Neural cell (in vitro differentiated cells): ENCODE data around the gene LIPT1.

ENCODE experiments used
- CTCF ChIP-seq: fragments of 450-650 bp; IDR thresholded peaks from 2 replicates; pipeline ENCODE4 v1.5.1; 2014; ENCODE audit warnings: antibody characterized with exemption, mild to moderate bottlenecking, moderate library complexity; ENCODE audit not compliant: poor library complexity, severe bottlenecking
- EP300 ChIP-seq: fragments of 450-650 bp; conservative IDR thresholded peaks from 2 replicates; pipeline ENCODE4 v1.6.1; 2014; ENCODE audit warnings: antibody characterized with exemption, mild to moderate bottlenecking, moderate library complexity; ENCODE audit not compliant: poor library complexity, severe bottlenecking
- EZH2 ChIP-seq: fragments of 200-600, 300-800 bp; shearing (Covaris generic), sonication (generic); IDR thresholded peaks from 2 replicates; pipeline ENCODE4 v1.6.1; 2014; ENCODE audit warnings: antibody characterized with exemption, low read length, borderline replicate concordance, mild to moderate bottlenecking; ENCODE audit not compliant: insufficient read depth, poor library complexity, severe bottlenecking
- POLR2AphosphoS5 ChIP-seq: IDR thresholded peaks from 2 replicates; pipeline ENCODE4 v1.6.1; 2012
- RAD21 ChIP-seq: fragments of 450-650 bp; conservative IDR thresholded peaks from 2 replicates; pipeline ENCODE4 v1.6.1; 2014; ENCODE audit warnings: antibody characterized with exemption, mild to moderate bottlenecking, moderate library complexity
- REST ChIP-seq: IDR thresholded peaks from 2 replicates; pipeline ENCODE4 v1.6.1; 2012; ENCODE audit warnings: borderline replicate concordance
- SMC3 ChIP-seq: fragments of 450-650 bp; conservative IDR thresholded peaks from 2 replicates; pipeline ENCODE4 v1.6.1; 2014; ENCODE audit warnings: antibody characterized with exemption, mild to moderate bottlenecking, moderate library complexity; ENCODE audit not compliant: poor library complexity
- TAF1 ChIP-seq: IDR thresholded peaks from 2 replicates; pipeline ENCODE4 v1.6.1; 2012; ENCODE audit warnings: low read depth

GRCh38 chr2:99183025-99183424, 28.3 kb downstream of the LIPT1 start:
- TF ChIP-seq CTCF (no peak), EZH2 (no peak), TAF1 (no peak), POLR2AphosphoS5 (no peak), EP300 (no peak), REST (no peak), SMC3 (no peak), RAD21 (no peak)
